CD4-positive, alpha-beta T cell (primary cell): Measurements from ENCODE around the gene STX8. TPM values are rescaled to one million over a fixed set of nuclear protein-coding genes. Genes with fewer than 3 reads are reported as not detected.

Experiments
- ATAC-seq: fragments of 200-7000 bp; cut with Tn5 transposase; one replicate; pipeline ENCODE4 v1.10.0; 2022; ENCODE audit warnings: mild to moderate bottlenecking; ENCODE audit not compliant: poor library complexity
- CTCF ChIA-PET: fragments of 350-600 bp; sonication (Branson Sonifier 250); formaldehyde crosslinking; loops from one replicate; lab custom pipeline; 2021; ENCODE audit warnings: antibody characterized with exemption, inconsistent platforms; lab: Charles Lee
- POLR2A ChIA-PET: fragments of 350-600 bp; sonication (Branson Sonifier 250); formaldehyde crosslinking; loops from one replicate; lab custom pipeline; 2021; ENCODE audit warnings: antibody characterized with exemption, inconsistent platforms; lab: Charles Lee
- DNase-seq, 14 experiments: peaks; one replicate each; pipeline ENCODE4 v3.0.0-alpha.2; 2013 to 2020; ENCODE audit warnings: mixed read lengths in 2 of 14
- H3K27ac ChIP-seq, 2 donors: one replicate each; pipeline versions ENCODE4 v1.5.1 to v1.7.0; 2013; ENCODE audit warnings: low read length in 2 of 2, low read depth in 1 of 2, mild to moderate bottlenecking in 1 of 2
- H3K27me3 ChIP-seq, 2 experiments: 1 replicate in 1 of 2; 2 replicates in 1 of 2; pipeline versions ENCODE4 v1.6.1 to v1.7.0; 2013; ENCODE audit warnings: low read length in 2 of 2, control low read depth in 1 of 2, mild to moderate bottlenecking in 1 of 2, moderate library complexity in 1 of 2; ENCODE audit not compliant: insufficient read depth in 2 of 2, control insufficient read depth in 1 of 2
- H3K36me3 ChIP-seq: one replicate; pipeline ENCODE4 v1.6.1; 2013; ENCODE audit warnings: low read length, control low read depth; ENCODE audit not compliant: insufficient read depth
- H3K4me1 ChIP-seq: one replicate; pipeline ENCODE4 v1.6.1; 2013; ENCODE audit warnings: low read length, control low read depth; ENCODE audit not compliant: insufficient read depth
- H3K4me3 ChIP-seq: one replicate; pipeline ENCODE4 v1.5.1; 2013; ENCODE audit warnings: mild to moderate bottlenecking, low read length, moderate library complexity
- H3K9me3 ChIP-seq, 2 experiments: 1 replicate in 1 of 2; 2 replicates in 1 of 2; pipeline versions ENCODE4 v1.6.1 to v1.7.0; 2013; ENCODE audit warnings: low read length in 2 of 2, mild to moderate bottlenecking in 2 of 2, control low read depth in 1 of 2, moderate library complexity in 1 of 2; ENCODE audit not compliant: control insufficient read depth in 1 of 2, insufficient read depth in 1 of 2
- H3K27ac Mint-ChIP-seq: one replicate; pipeline ENCODE4 v1.8.0; 2020; ENCODE audit warnings: mixed read lengths
- H3K27me3 Mint-ChIP-seq: one replicate; pipeline ENCODE4 v1.8.0; 2021; ENCODE audit warnings: mixed read lengths
- H3K36me3 Mint-ChIP-seq: one replicate; pipeline ENCODE4 v1.8.0; 2021; ENCODE audit warnings: low read depth, mixed read lengths
- H3K4me1 Mint-ChIP-seq: one replicate; pipeline ENCODE4 v1.8.0; 2021; ENCODE audit warnings: low read depth, mixed read lengths
- H3K4me3 Mint-ChIP-seq: one replicate; pipeline ENCODE4 v1.8.0; 2020; ENCODE audit warnings: mild to moderate bottlenecking, mixed read lengths
- H3K9me3 Mint-ChIP-seq: one replicate; pipeline ENCODE4 v1.8.0; 2020; ENCODE audit warnings: mixed read lengths
- intact Hi-C, 2 experiments: fragments of 100-400 bp; cut with DNase I in 1 of 2; cut with micrococcal nuclease in 1 of 2; formaldehyde crosslinking; loops; one replicate each; pipeline versions ENCODE4 v1.15.1 to v1.9.0; 2023 to 2025; cut with DNase I, micrococcal nuclease
- total RNA-seq, 174 experiments: library from RNA in 2 of 174; stranded (reverse) in 2 of 174; gene quantifications; one replicate each; pipeline ENCODE4 v1.2.3 and lab custom pipeline; 2021 to 2026
- TF ChIP-seq, protein P1 (sequence below): fragments of 200-600 bp; IDR thresholded peaks from one replicate; pipeline ENCODE4 v1.8.0; 2022; ENCODE audit warnings: antibody characterized with exemption, mild to moderate bottlenecking

STX8 gene
- total RNA-seq, 2 experiments from 2014 or later = 52.2 to 63.2 TPM

GRCh38 chr17:9553181-9553580 is 22.4 kb downstream of the STX8 start:
- ATAC-seq (no peak), DNase-seq (no peak)
- no peak overlapping the region for H3K27ac Mint-ChIP-seq
- no peaks in the 10 kb centered on the region for H3K9me3 Mint-ChIP-seq
- intact Hi-C loops = no loop called here
- Histone ChIP-seq H3K9me3 (no peaks in the 10 kb centered on the region), H3K27me3 (no peaks in the 10 kb centered on the region), H3K4me3 (no peak overlapping the region), H3K36me3 (peaks cover 8% of the 10 kb centered on the region), H3K4me1 (no peaks in the 10 kb centered on the region), H3K27ac (no peak overlapping the region)
- H3K4me3 Mint-ChIP-seq = no peak overlapping the region
- H3K4me1 Mint-ChIP-seq = no peaks in the 10 kb centered on the region
- TF ChIP-seq, protein P1, sequence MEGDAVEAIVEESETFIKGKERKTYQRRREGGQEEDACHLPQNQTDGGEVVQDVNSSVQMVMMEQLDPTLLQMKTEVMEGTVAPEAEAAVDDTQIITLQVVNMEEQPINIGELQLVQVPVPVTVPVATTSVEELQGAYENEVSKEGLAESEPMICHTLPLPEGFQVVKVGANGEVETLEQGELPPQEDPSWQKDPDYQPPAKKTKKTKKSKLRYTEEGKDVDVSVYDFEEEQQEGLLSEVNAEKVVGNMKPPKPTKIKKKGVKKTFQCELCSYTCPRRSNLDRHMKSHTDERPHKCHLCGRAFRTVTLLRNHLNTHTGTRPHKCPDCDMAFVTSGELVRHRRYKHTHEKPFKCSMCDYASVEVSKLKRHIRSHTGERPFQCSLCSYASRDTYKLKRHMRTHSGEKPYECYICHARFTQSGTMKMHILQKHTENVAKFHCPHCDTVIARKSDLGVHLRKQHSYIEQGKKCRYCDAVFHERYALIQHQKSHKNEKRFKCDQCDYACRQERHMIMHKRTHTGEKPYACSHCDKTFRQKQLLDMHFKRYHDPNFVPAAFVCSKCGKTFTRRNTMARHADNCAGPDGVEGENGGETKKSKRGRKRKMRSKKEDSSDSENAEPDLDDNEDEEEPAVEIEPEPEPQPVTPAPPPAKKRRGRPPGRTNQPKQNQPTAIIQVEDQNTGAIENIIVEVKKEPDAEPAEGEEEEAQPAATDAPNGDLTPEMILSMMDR = no peak
- no peaks in the 10 kb centered on the region for H3K27me3 Mint-ChIP-seq
- ChIA-PET CTCF (no interaction called here), POLR2A (no interaction called here)
- peaks cover 44% of the 10 kb centered on the region for H3K36me3 Mint-ChIP-seq

GRCh38 chr17:9549215-9549614 is 26.4 kb downstream of the STX8 start:
- no peak overlapping the region for H3K4me3 ChIP-seq
- Mint-ChIP-seq H3K4me3 (no peak overlapping the region), H3K4me1 (no peaks in the 10 kb centered on the region), H3K27ac (no peak overlapping the region), H3K27me3 (no peaks in the 10 kb centered on the region), H3K9me3 (no peaks in the 10 kb centered on the region), H3K36me3 (peaks cover 40% of the 10 kb centered on the region)
- H3K4me1 ChIP-seq = no peaks in the 10 kb centered on the region
- peaks cover 3% of the 10 kb centered on the region for H3K36me3 ChIP-seq
- H3K27me3 ChIP-seq = no peaks in the 10 kb centered on the region
- intact Hi-C loops = no loop called here
- POLR2A ChIA-PET = no interaction called here
- no peak overlapping the region for H3K27ac ChIP-seq
- H3K9me3 ChIP-seq = no peaks in the 10 kb centered on the region
- ATAC-seq (no peak), DNase-seq (no peak)
- TF ChIP-seq, protein P1 = no peak
- CTCF ChIA-PET = no interaction called here

DNA sequence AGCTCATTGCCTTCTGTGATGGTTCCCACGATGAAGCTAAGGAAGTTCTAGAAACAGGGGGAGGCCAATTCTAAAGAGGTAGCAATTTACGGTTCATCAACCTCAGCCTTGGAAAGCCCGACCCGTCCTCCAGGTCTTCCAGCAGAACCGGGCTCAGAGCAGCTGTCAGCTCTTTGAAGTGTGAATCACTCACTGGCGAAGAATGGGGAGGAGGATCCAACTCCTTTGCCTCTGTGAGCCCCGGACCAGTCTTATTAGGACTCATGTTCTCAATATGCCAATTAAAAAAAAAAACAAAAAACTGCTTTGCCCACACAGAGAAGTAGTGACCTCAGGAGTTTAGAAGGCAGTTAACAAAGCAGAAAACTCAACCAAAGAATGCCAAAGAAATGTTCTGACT is 31.4 kb downstream of the STX8 start:
- Mint-ChIP-seq H3K27me3 (no peaks in the 10 kb centered on the region), H3K36me3 (peaks cover 54% of the 10 kb centered on the region), H3K9me3 (no peaks in the 10 kb centered on the region), H3K4me1 (no peaks in the 10 kb centered on the region), H3K4me3 (no peak overlapping the region), H3K27ac (no peak overlapping the region)
- ChIA-PET POLR2A (no interaction called here), CTCF (no interaction called here)
- ATAC-seq (no peak), DNase-seq (no peak)
- intact Hi-C loops = no loop called here
- H3K9me3 ChIP-seq = no peaks in the 10 kb centered on the region
- H3K4me1 ChIP-seq = no peaks in the 10 kb centered on the region
- H3K36me3 ChIP-seq = peaks cover 12% of the 10 kb centered on the region
- H3K27me3 ChIP-seq = no peaks in the 10 kb centered on the region
- TF ChIP-seq, protein P1 = no peak
- H3K4me3 ChIP-seq = no peak overlapping the region
- no peak overlapping the region for H3K27ac ChIP-seq
